Endothelial cell of umbilical vein (primary cell): ENCODE results near the gene MMP2. TPM values are rescaled to one million over a fixed set of nuclear protein-coding genes. Genes with fewer than 3 reads are reported as not detected.

Source experiments
- BruUV-seq: library from RNA; stranded (reverse); fragments of 400-500 nt; replicated peaks from 2 replicates; lab custom pipeline; 2021; lab: Mats Ljungman, UMichigan
- CTCF ChIA-PET: fragments of 300-600, 350-600 bp; sonication (Branson Sonifier 250); formaldehyde crosslinking; loops from one replicate; lab custom pipeline; 2021; ENCODE audit warnings: antibody characterized with exemption, inconsistent platforms; lab: Charles Lee
- POLR2A ChIA-PET: fragments of 300-600, 350-600 bp; sonication (Branson Sonifier 250); formaldehyde crosslinking; loops from one replicate; lab custom pipeline; 2021; ENCODE audit warnings: antibody characterized with exemption, inconsistent platforms; lab: Charles Lee
- DNase-seq: peaks from one replicate; pipeline ENCODE4 v3.0.0-alpha.2; 2011; ENCODE audit warnings: low read depth, low spot score
- FAIRE-seq: peaks from 2 replicates; lab custom pipeline; 2011; peaks lifted over from hg19 to GRCh38; lab: Jason Lieb, UNC
- H2AFZ ChIP-seq: 2 replicates; pipeline ENCODE4 v1.6.0; 2012; ENCODE audit warnings: low read depth, low read length, control low read depth, inconsistent platforms
- H3K27ac ChIP-seq: 2 replicates; pipeline ENCODE4 v1.5.1; 2011; ENCODE audit warnings: low read depth, mild to moderate bottlenecking, control low read depth, low read length, moderate library complexity; ENCODE audit not compliant: insufficient read depth
- H3K27me3 ChIP-seq, 2 experiments: 2 replicates each; pipeline versions ENCODE4 v1.6.0 to v1.6.1; 2011; ENCODE audit warnings: low read length in 2 of 2, mixed read lengths in 1 of 2; ENCODE audit not compliant: control insufficient read depth in 2 of 2, insufficient read depth in 2 of 2
- H3K36me3 ChIP-seq, 2 experiments: 2 replicates in 1 of 2; 3 replicates in 1 of 2; pipeline ENCODE4 v1.5.1; 2011; ENCODE audit warnings: low read length in 2 of 2, mild to moderate bottlenecking in 1 of 2, moderate library complexity in 1 of 2; ENCODE audit not compliant: control insufficient read depth in 2 of 2, insufficient read depth in 2 of 2; ENCODE audit errors: extremely low read depth in 1 of 2
- H3K4me1 ChIP-seq: 3 replicates; pipeline ENCODE4 v1.5.1; 2011; ENCODE audit warnings: mild to moderate bottlenecking, low read length; ENCODE audit not compliant: control insufficient read depth, insufficient read depth; ENCODE audit errors: extremely low read depth
- H3K4me2 ChIP-seq: 2 replicates; pipeline ENCODE4 v1.6.1; 2011; ENCODE audit warnings: low read length, control low read depth, mixed read lengths; ENCODE audit not compliant: insufficient read depth
- H3K4me3 ChIP-seq, 3 experiments: fragments of 200-600 bp in 1 of 3; sonication (generic), shearing (Covaris generic) in 1 of 3; replicated peaks in 1 of 3; 2 replicates each; pipeline ENCODE4 v1.5.1; 2011 to 2016; ENCODE audit warnings: control low read depth in 3 of 3, low read length in 3 of 3, mild to moderate bottlenecking in 2 of 3, inconsistent platforms in 1 of 3, low read depth in 1 of 3, moderate library complexity in 1 of 3; ENCODE audit not compliant: insufficient read depth in 1 of 3
- H3K79me2 ChIP-seq: 2 replicates; pipeline ENCODE4 v1.6.0; 2012; ENCODE audit warnings: low read length, inconsistent platforms; ENCODE audit not compliant: control insufficient read depth, insufficient read depth
- H3K9ac ChIP-seq: replicated peaks from 2 replicates; pipeline ENCODE3; 2011; ENCODE audit warnings: low read length, control low read depth; ENCODE audit not compliant: insufficient read depth; ENCODE audit errors: extremely low read depth
- H3K9me1 ChIP-seq: replicated peaks from 3 replicates; pipeline ENCODE4 v1.6.0; 2011; ENCODE audit warnings: mild to moderate bottlenecking, low read length; ENCODE audit not compliant: control insufficient read depth, insufficient read depth; ENCODE audit errors: extremely low read depth
- H3K9me3 ChIP-seq: replicated peaks from 2 replicates; pipeline ENCODE4 v1.5.1; 2012; ENCODE audit warnings: low read length, inconsistent platforms; ENCODE audit not compliant: control insufficient read depth, insufficient read depth
- H4K20me1 ChIP-seq: replicated peaks from 2 replicates; pipeline ENCODE3; 2011; ENCODE audit warnings: mild to moderate bottlenecking, low read length; ENCODE audit not compliant: control insufficient read depth, insufficient read depth; ENCODE audit errors: extremely low read depth
- EZH2 ChIP-seq: IDR thresholded peaks from 2 replicates; pipeline ENCODE4 v1.6.1; 2012; ENCODE audit warnings: borderline replicate concordance, low read depth, mild to moderate bottlenecking, moderate library complexity, low read length, inconsistent platforms; ENCODE audit not compliant: severe bottlenecking
- FOS ChIP-seq: IDR thresholded peaks from 2 replicates; pipeline ENCODE4 v1.6.1; 2011; ENCODE audit warnings: mild to moderate bottlenecking, low read length, moderate library complexity, borderline replicate concordance; ENCODE audit not compliant: insufficient read depth
- GATA2 ChIP-seq: IDR thresholded peaks from 2 replicates; pipeline ENCODE4 v1.7.0; 2011; ENCODE audit warnings: low read depth, mild to moderate bottlenecking, moderate library complexity, mixed read lengths, low read length; ENCODE audit not compliant: insufficient read length, insufficient read depth
- JUN ChIP-seq: IDR thresholded peaks from 2 replicates; pipeline ENCODE4 v1.6.1; 2011; ENCODE audit warnings: borderline replicate concordance, low read depth; ENCODE audit not compliant: insufficient read length, insufficient read depth
- MYC ChIP-seq: IDR thresholded peaks from one replicate; pipeline ENCODE4 v1.6.1; 2011; ENCODE audit warnings: mild to moderate bottlenecking, low read depth, low read length
- POLR2A ChIP-seq: IDR thresholded peaks from 2 replicates; pipeline ENCODE4 v1.6.1; 2012; ENCODE audit warnings: low read depth, mild to moderate bottlenecking, control low read depth, low read length
- POLR2AphosphoS5 ChIP-seq: IDR thresholded peaks from 2 replicates; pipeline ENCODE4 v1.6.1; 2012; ENCODE audit warnings: low read depth, mild to moderate bottlenecking, control low read depth, low read length, moderate library complexity; ENCODE audit not compliant: insufficient read depth
- dilution Hi-C: fragments of 300-500 bp; cut with MboI; formaldehyde crosslinking; loops from one replicate; pipeline ENCODE4 v1.15.0; 2019; ENCODE audit warnings: low sequenced_read_pairs; ENCODE audit not compliant: extremely low pct_ligation_motif_present
- intact Hi-C: fragments of 100-400 bp; cut with micrococcal nuclease; formaldehyde crosslinking; loops from one replicate; pipeline ENCODE4 v1.10.0; 2022
- polyA plus RNA-seq, 4 experiments: library from polyadenylated mRNA; depleted of rRNA in 3 of 4; stranded (reverse) in 3 of 4; unstranded in 1 of 4; fragments of >200 nt; gene quantifications; 2 replicates each; pipeline versions ENCODE4 v1.2.1 to v1.2.3, GENCODE V29; 2011 to 2012; ENCODE audit warnings: missing spikeins in 1 of 4
- total RNA-seq: library from RNA; stranded (reverse); gene quantifications from 2 replicates; pipeline ENCODE4 v1.2.3, GENCODE V29; 2021
- TF ChIP-seq, protein P1 (sequence below): IDR thresholded peaks from 2 replicates; pipeline ENCODE4 v1.6.1; 2011; ENCODE audit not compliant: insufficient read depth, insufficient read length
- TF ChIP-seq, protein P2 (sequence below), 2 donors: IDR thresholded peaks; 1 replicate in 1 of 2; 2 replicates in 1 of 2; pipeline ENCODE4 v1.5.1; 2011; ENCODE audit warnings: low read length in 2 of 2, mild to moderate bottlenecking in 2 of 2, moderate library complexity in 2 of 2, control low read depth in 1 of 2, inconsistent platforms in 1 of 2, low read depth in 1 of 2; ENCODE audit not compliant: insufficient read depth in 1 of 2; ENCODE audit errors: extremely low read depth in 1 of 2

The MMP2 gene
- total and polyA plus RNA-seq, 2 donors (not counting 3 experiments of a cell fraction or from before 2014, with no cell fraction given): 771 to 1,508 TPM

DNA sequence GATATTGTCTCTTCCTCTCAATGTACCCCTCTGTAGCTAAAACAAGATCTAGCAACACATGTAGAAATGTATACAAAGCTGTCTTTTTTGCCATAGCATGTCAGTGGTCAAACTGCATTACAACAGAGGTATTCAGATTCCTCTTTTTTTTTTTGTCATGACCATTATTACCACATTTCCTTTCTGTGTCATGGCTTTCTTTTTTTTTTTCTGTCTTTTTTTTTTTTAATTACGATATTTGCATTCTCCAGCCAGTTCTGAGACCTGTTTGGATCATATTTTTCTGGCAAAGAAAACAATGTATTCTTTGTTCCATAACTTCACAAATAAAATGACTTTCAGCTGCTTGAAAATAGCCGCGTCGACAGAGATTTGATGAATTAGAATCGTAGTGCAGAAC is 60.1 kb downstream of the MMP2 start:
- Histone ChIP-seq H3K4me3 (no peak overlapping the region), H3K79me2 (no peaks in the 10 kb centered on the region), H3K27ac (no peak overlapping the region), H2AFZ (no peak overlapping the region), H3K27me3 (no peaks in the 10 kb centered on the region), H3K4me2 (no peak overlapping the region), H3K9me1 (no peaks in the 10 kb centered on the region), H3K9me3 (no peaks in the 10 kb centered on the region), H3K4me1 (peaks cover 19% of the 10 kb centered on the region), H3K36me3 (peaks cover 5 to 31% of the 10 kb centered on the region in 2 experiments), H3K9ac (no peak overlapping the region), H4K20me1 (no peaks in the 10 kb centered on the region)
- BruUV-seq: no TSS peak
- CTCF ChIA-PET: interaction anchor here (0.7 to 5.6 kb wide), 6 partner anchors 11 to 74 kb away, joined by 3 to 28 read pairs (median 4); no protein-coding TSS in a partner anchor
- FAIRE-seq (no peak), DNase-seq (no peak)
- POLR2A ChIA-PET: interaction anchor here (0.7 kb wide), 1 partner anchor 25 kb away, joined by 7 read pairs; no protein-coding TSS in a partner anchor
- TF ChIP-seq EZH2 (no peak), JUN (no peak), GATA2 (no peak), POLR2A (no peak), POLR2AphosphoS5 (no peak), FOS (no peak), MYC (no peak)
- TF ChIP-seq, protein P1, sequence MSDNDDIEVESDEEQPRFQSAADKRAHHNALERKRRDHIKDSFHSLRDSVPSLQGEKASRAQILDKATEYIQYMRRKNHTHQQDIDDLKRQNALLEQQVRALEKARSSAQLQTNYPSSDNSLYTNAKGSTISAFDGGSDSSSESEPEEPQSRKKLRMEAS: no peak
- TF ChIP-seq, protein P2, sequence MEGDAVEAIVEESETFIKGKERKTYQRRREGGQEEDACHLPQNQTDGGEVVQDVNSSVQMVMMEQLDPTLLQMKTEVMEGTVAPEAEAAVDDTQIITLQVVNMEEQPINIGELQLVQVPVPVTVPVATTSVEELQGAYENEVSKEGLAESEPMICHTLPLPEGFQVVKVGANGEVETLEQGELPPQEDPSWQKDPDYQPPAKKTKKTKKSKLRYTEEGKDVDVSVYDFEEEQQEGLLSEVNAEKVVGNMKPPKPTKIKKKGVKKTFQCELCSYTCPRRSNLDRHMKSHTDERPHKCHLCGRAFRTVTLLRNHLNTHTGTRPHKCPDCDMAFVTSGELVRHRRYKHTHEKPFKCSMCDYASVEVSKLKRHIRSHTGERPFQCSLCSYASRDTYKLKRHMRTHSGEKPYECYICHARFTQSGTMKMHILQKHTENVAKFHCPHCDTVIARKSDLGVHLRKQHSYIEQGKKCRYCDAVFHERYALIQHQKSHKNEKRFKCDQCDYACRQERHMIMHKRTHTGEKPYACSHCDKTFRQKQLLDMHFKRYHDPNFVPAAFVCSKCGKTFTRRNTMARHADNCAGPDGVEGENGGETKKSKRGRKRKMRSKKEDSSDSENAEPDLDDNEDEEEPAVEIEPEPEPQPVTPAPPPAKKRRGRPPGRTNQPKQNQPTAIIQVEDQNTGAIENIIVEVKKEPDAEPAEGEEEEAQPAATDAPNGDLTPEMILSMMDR (IDR thresholded peaks at IDR 0.05; ENCODE audit: extremely low read depth in 1 of 2, insufficient read depth in 1 of 2, low read depth in 1 of 2, low read length in 2 of 2): no peak
- dilution Hi-C loops: no loop called here
- intact Hi-C loops: loop anchor here (1.0 kb wide), 1 partner anchor 70 kb away; no protein-coding TSS in a partner anchor
